ENCODE results near the gene GPC6.

Gene GPC6

DNA sequence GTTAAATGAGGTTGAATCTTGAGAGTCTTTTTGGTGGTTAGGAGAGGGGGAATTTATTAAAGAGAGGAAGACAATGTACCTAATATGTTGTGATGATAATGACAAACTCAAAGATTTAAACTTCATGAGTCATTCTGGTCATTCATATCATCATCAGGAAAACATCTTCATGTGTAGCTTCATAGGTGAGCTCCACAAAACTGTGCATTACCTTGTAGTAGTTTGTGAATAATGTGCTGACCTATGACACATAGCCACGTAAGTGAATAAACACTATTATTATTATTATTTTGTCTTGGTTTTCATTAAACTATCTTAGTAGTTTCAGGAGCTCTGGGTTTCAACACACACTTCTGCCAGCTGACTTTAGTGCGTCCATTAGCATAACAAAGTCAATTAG lies 997 bp upstream of the GPC6 start:
- H3K9ac ChIP-seq (ENCODE audit: low read length), result no peak overlapping the region
- no peak overlapping the region for H2AFZ ChIP-seq (ENCODE audit: low read depth, low read length)
- no peak overlapping the region for H3K4me2 ChIP-seq (ENCODE audit: low read length)
- no peaks in the 10 kb centered on the region for H3K79me2 ChIP-seq (ENCODE audit: low read length)
- no peaks in the 10 kb centered on the region for H4K20me1 ChIP-seq (ENCODE audit: insufficient read depth, low read length)
- H3K27me3 ChIP-seq (ENCODE audit: low read depth, low read length), result no peaks in the 10 kb centered on the region
- no peaks in the 10 kb centered on the region for H3K4me1 ChIP-seq (ENCODE audit: low read length)
- H3K36me3 ChIP-seq (replicated peaks; ENCODE audit: low read depth, low read length), result no peaks in the 10 kb centered on the region
- H3K4me3 ChIP-seq (ENCODE audit: low read length), result no peak overlapping the region
- H3K27ac ChIP-seq (ENCODE audit: low read length), result no peak overlapping the region
- TF ChIP-seq CTCF (IDR thresholded peaks at IDR 0.05; ENCODE audit: low read depth, low read length) (no peak), EZH2phosphoT487 (IDR thresholded peaks at IDR 0.05; ENCODE audit: low read depth) (no peak)
- peaks cover 10% of the 10 kb centered on the region for H3K9me3 ChIP-seq (ENCODE audit: insufficient read depth, low read length)

- no peaks in the 10 kb centered on the region for H3K36me3 ChIP-seq (replicated peaks; ENCODE audit: low read depth, low read length)
- no peak overlapping the region for H2AFZ ChIP-seq (ENCODE audit: low read depth, low read length)
- H3K79me2 ChIP-seq (ENCODE audit: low read length), result no peaks in the 10 kb centered on the region
- H3K9me3 ChIP-seq (ENCODE audit: insufficient read depth, low read length), result peaks cover 10% of the 10 kb centered on the region
- no peak overlapping the region for H3K9ac ChIP-seq (ENCODE audit: low read length)
- no peaks in the 10 kb centered on the region for H4K20me1 ChIP-seq (ENCODE audit: insufficient read depth, low read length)
- H3K4me2 ChIP-seq (ENCODE audit: low read length), result no peak overlapping the region
- H3K4me3 ChIP-seq (ENCODE audit: low read length), result no peak overlapping the region
- no peak overlapping the region for H3K27ac ChIP-seq (ENCODE audit: low read length)
- H3K27me3 ChIP-seq (ENCODE audit: low read depth, low read length), result no peaks in the 10 kb centered on the region
- TF ChIP-seq CTCF (IDR thresholded peaks at IDR 0.05; ENCODE audit: low read depth, low read length), result no peak
- no peak for TF ChIP-seq EZH2phosphoT487 (IDR thresholded peaks at IDR 0.05; ENCODE audit: low read depth)
- H3K4me1 ChIP-seq (ENCODE audit: low read length), result no peaks in the 10 kb centered on the region
Observed at GRCh38 chr13:93226065-93226622, 463 bp upstream of the GPC6 start.

DNA sequence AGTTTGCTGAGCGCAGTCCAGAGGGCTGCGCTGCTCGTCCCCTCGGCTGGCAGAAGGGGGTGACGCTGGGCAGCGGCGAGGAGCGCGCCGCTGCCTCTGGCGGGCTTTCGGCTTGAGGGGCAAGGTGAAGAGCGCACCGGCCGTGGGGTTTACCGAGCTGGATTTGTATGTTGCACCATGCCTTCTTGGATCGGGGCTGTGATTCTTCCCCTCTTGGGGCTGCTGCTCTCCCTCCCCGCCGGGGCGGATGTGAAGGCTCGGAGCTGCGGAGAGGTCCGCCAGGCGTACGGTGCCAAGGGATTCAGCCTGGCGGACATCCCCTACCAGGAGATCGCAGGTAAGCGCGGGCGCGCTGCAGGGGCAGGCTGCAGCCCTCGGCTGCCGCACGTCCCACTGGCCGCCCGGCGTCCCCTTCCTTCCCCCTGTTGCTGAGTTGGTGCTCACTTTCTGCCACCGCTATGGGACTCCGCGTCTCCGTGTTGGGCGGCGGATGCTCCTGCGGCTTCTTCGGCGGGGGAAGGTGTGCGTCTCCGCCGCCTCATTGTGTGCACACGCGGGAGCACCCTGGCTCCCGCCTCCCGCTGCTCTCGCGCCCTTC lies 772 bp downstream of the GPC6 start:
- H3K9ac ChIP-seq (ENCODE audit: low read length), result no peak overlapping the region
- H3K4me1 ChIP-seq (ENCODE audit: low read length), result no peaks in the 10 kb centered on the region
- H3K79me2 ChIP-seq (ENCODE audit: low read length), result no peaks in the 10 kb centered on the region
- no peak overlapping the region for H3K4me3 ChIP-seq (ENCODE audit: low read length)
- no peak overlapping the region for H3K4me2 ChIP-seq (ENCODE audit: low read length)
- no peak overlapping the region for H2AFZ ChIP-seq (ENCODE audit: low read depth, low read length)
- H3K27ac ChIP-seq (ENCODE audit: low read length), result no peak overlapping the region
- H3K9me3 ChIP-seq (ENCODE audit: insufficient read depth, low read length), result peaks cover 10% of the 10 kb centered on the region
- TF ChIP-seq CTCF (IDR thresholded peaks at IDR 0.05; ENCODE audit: low read depth, low read length), result no peak
- no peak for TF ChIP-seq EZH2phosphoT487 (IDR thresholded peaks at IDR 0.05; ENCODE audit: low read depth)
- H4K20me1 ChIP-seq (ENCODE audit: insufficient read depth, low read length), result no peaks in the 10 kb centered on the region
- H3K27me3 ChIP-seq (ENCODE audit: low read depth, low read length), result no peaks in the 10 kb centered on the region
- no peaks in the 10 kb centered on the region for H3K36me3 ChIP-seq (replicated peaks; ENCODE audit: low read depth, low read length)

- no peak for TF ChIP-seq CTCF (IDR thresholded peaks at IDR 0.05; ENCODE audit: low read depth, low read length)
- Histone ChIP-seq H3K79me2 (ENCODE audit: low read length) (no peaks in the 10 kb centered on the region), H2AFZ (ENCODE audit: low read depth, low read length) (no peak overlapping the region), H3K27ac (ENCODE audit: low read length) (no peak overlapping the region), H3K36me3 (replicated peaks; ENCODE audit: low read depth, low read length) (no peaks in the 10 kb centered on the region), H3K4me2 (ENCODE audit: low read length) (no peak overlapping the region), H3K4me3 (ENCODE audit: low read length) (no peak overlapping the region), H3K9me3 (ENCODE audit: insufficient read depth, low read length) (peaks cover 10% of the 10 kb centered on the region), H3K4me1 (ENCODE audit: low read length) (no peaks in the 10 kb centered on the region), H3K9ac (ENCODE audit: low read length) (no peak overlapping the region), H4K20me1 (ENCODE audit: insufficient read depth, low read length) (no peaks in the 10 kb centered on the region), H3K27me3 (ENCODE audit: low read depth, low read length) (no peaks in the 10 kb centered on the region)
Observed at GRCh38 chr13:93227878-93228642, 1.5 kb downstream of the GPC6 start.
